GM18907 (cell line): Measurements from ENCODE around the gene RUNX1.

ENCODE experiments used
- ATAC-seq: cut with Tn5 transposase; IDR thresholded peaks from one replicate; pipeline ENCODE4 v1.9.1; 2021; ENCODE audit warnings: mild to moderate bottlenecking, moderate library complexity; ENCODE audit not compliant: unreplicated experiment

The RUNX1 gene

GRCh38 chr21:34886240-34887104 is 162.6 kb downstream of the RUNX1 start:
- ATAC-seq = no peak

GRCh38 chr21:34885626-34886239 is 163.4 kb downstream of the RUNX1 start:
- no peak for ATAC-seq

GRCh38 chr21:34885125-34885524 is 164.0 kb downstream of the RUNX1 start:
- no peak for ATAC-seq

- ATAC-seq = no peak
These were observed 164.7 kb downstream of the RUNX1 start for GRCh38 chr21:34884346-34884929.

GRCh38 chr21:34883491-34884271 is 165.4 kb downstream of the RUNX1 start:
- ATAC-seq = no peak

GRCh38 chr21:34882719-34883131 is 166.4 kb downstream of the RUNX1 start:
- ATAC-seq = no peak

GRCh38 chr21:34881839-34882371 is 167.2 kb downstream of the RUNX1 start:
- ATAC-seq = no peak

GRCh38 chr21:34881421-34881820 is 167.7 kb downstream of the RUNX1 start:
- no peak for ATAC-seq

- ATAC-seq = no peak
These were observed 168.7 kb downstream of the RUNX1 start for GRCh38 chr21:34880401-34880800.

- no peak for ATAC-seq
These were observed 170.2 kb downstream of the RUNX1 start for GRCh38 chr21:34878940-34879339.

GRCh38 chr21:34878501-34878900 is 170.6 kb downstream of the RUNX1 start:
- no peak for ATAC-seq

GRCh38 chr21:34877485-34878128 is 171.5 kb downstream of the RUNX1 start:
- ATAC-seq = no peak

GRCh38 chr21:34875830-34876229 is 173.3 kb downstream of the RUNX1 start:
- no peak for ATAC-seq

- peak; percentile 78 for ATAC-seq
These were observed 174.2 kb downstream of the RUNX1 start for GRCh38 chr21:34874684-34875513.

GRCh38 chr21:34871026-34871908 is 177.8 kb downstream of the RUNX1 start:
- no peak for ATAC-seq

- no peak for ATAC-seq
These were observed 178.9 kb downstream of the RUNX1 start for GRCh38 chr21:34870246-34870645.

- ATAC-seq = no peak
These were observed 179.6 kb downstream of the RUNX1 start for GRCh38 chr21:34869545-34869944.

GRCh38 chr21:34867785-34868184 is 181.3 kb downstream of the RUNX1 start:
- no peak for ATAC-seq
